Measurements from ENCODE around the gene MYOM1. TPM values are rescaled to one million over a fixed set of nuclear protein-coding genes. Genes with fewer than 3 reads are reported as not detected.

MYOM1 gene
- total RNA-seq, 4 donors from 2014 or later = 3.1 to 15.8 (median 9.0) TPM

DNA sequence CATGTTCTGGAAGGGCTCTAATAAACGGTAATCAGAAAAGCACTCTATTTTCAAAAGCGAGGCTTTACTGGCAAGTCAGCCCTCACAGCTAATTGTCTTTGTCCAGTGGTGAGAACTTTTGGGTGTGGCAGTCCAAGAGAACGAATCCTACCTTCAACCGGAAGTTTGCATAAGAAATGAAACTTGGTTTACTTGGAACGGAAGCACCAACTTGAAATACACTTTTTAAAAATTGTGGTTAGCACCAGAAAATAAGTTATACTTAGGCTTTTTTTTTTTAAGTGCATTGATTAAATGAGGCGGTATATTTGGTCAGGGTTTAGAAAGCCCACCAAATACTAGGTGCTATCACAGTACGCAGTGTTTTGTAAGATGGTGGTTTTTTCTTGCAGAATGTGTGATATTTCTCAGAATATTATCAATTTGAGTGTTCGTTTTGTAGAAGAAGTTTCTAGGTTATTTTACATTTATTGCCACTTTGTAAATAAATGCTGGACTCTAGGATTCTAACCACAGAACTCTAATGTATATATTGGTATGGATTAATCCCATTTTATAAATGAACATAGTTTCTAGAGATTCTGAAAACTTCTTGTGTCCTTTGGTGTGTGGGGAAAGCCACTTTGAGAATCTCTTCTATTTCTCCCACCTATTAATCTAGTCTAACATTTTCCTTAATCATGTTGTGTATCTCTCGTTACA, 29.0 kb upstream of the MYOM1 start:
- H3K27ac ChIP-seq = peak overlapping the region; percentile 92 to 98
- no peak for DNase-seq
- intact Hi-C loops (cut with DNase I; ENCODE audit: low total_unique reads) = loop anchor here (10.0 kb wide), 1 partner anchor 324 kb away; no protein-coding TSS in a partner anchor
- TF ChIP-seq POLR2A (IDR thresholded peaks at IDR 0.05) = no peak
- no peak for TF ChIP-seq CTCF (IDR thresholded peaks at IDR 0.05)
- no peaks in the 10 kb centered on the region for H3K9me3 ChIP-seq
- H3K36me3 ChIP-seq = no peaks in the 10 kb centered on the region
- H3K4me1 ChIP-seq = peaks cover 0 to 6% of the 10 kb centered on the region in 2 donors
- no peaks in the 10 kb centered on the region for H3K27me3 ChIP-seq
- H3K4me3 ChIP-seq = peak overlapping the region; percentile 72 to 99

GRCh38 chr18:3248062-3248657, 28.4 kb upstream of the MYOM1 start:
- Histone ChIP-seq H3K4me3 (peak overlapping the region; percentile 72 to 99), H3K36me3 (no peaks in the 10 kb centered on the region), H3K27ac (peak overlapping the region; percentile 92 to 98), H3K9me3 (no peaks in the 10 kb centered on the region), H3K27me3 (no peaks in the 10 kb centered on the region), H3K4me1 (peaks cover 0 to 6% of the 10 kb centered on the region in 2 donors)
- intact Hi-C loops (cut with DNase I; ENCODE audit: low total_unique reads) = loop anchor here (10.0 kb wide), 1 partner anchor 323 kb away; no protein-coding TSS in a partner anchor
- no peak for TF ChIP-seq CTCF (IDR thresholded peaks at IDR 0.05)
- no peak for TF ChIP-seq POLR2A (IDR thresholded peaks at IDR 0.05)
- peak in 1 of 2 donors; percentile 51 for DNase-seq

DNA sequence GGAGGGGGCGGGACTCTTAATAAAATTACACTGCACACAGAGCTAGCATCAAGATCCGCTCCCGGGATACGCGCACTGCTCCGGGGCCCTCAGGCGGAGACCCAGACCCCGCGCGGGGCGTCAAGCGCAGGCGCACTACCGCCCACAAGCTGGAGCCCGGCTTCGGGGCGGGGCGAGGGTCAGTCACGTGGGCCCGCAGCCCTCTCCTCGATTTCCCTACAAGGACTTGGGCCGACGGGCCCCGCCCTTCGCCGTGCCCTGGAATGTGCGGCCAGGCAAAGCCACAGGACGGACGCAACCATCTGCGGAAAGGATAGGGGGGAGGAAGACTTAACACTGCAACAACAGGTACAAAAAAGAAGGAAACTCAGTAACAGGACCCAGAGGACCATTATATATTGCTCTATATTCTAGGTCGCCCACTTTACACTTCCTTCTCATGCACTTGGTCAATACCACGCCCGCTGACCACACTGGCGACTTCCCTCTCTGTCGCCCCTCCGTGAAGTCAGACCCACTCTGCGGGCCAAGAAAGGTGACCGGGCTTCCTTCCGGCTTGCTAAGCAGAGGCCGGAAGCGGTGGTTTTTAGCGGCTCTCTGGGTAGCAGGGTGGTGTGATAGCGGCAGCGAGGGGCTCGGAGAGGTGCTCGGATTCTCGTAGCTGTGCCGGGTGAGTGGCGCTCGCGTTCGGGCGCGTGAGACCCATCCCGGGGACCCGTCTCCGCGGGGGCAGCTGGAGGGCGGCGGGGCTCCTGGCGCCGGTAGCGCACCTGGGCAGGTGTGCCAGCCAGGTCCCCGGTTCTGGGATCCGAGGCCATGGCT, 27.7 kb upstream of the MYOM1 start, which contains the start of gene MYL12A:
Gene MYL12A (plus strand): TSS at position 562 of the 822 bp plus-strand sequence. CDS start 5,447 bp downstream, outside the sequence.
- intact Hi-C loops (cut with DNase I; ENCODE audit: low total_unique reads) = loop anchor here (10.0 kb wide), 1 partner anchor 323 kb away; no protein-coding TSS in a partner anchor
- Histone ChIP-seq H3K4me3 (peak within 1 kb of the TSS; percentile 72 to 99), H3K36me3 (no peaks in the 10 kb centered on the region), H3K27ac (peak within 1 kb of the TSS; percentile 92 to 98), H3K4me1 (peaks cover 0 to 6% of the 10 kb centered on the region in 2 donors), H3K9me3 (no peaks in the 10 kb centered on the region), H3K27me3 (no peaks in the 10 kb centered on the region)
- peak; percentile 96 to 97 for DNase-seq
- TF ChIP-seq CTCF (IDR thresholded peaks at IDR 0.05) = peak in 2 of 4 experiments; percentile 4 to 18
- TF ChIP-seq POLR2A (IDR thresholded peaks at IDR 0.05) = peak; percentile 77 to 79

DNA sequence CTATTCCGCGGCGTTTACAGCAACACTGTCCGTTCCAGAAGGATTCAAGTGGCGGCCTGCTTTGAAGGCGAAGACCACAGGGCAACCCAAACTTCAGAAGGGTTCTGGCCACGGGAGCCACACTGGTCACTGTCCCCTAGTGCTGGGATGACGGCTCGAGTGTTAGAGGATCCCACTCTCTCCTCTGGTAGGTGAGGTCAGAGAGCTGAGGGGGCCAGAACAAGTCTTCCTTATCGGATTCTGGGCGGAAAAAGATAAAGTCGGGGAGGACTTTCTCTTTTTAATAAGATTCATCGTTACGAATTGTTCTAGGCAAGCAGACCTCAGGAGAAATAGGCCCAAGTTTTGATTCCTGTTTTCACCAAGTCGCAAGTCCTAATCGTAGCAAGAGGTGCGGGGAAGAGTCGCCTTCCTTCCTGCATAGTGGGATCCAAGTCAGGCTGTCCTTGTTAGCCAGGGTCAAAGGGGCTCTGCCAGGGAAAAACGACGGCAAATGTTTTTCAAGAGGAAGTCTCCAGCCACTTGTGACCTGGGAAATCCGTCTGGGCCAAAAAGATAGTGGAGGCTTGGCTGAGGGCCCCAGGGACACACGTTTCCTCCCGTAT, 27.0 kb upstream of the MYOM1 start:
- DNase-seq = peak; percentile 28 to 48
- peaks cover 0 to 6% of the 10 kb centered on the region in 2 donors for H3K4me1 ChIP-seq
- no peaks in the 10 kb centered on the region for H3K9me3 ChIP-seq
- H3K27me3 ChIP-seq = no peaks in the 10 kb centered on the region
- H3K36me3 ChIP-seq = no peaks in the 10 kb centered on the region
- H3K27ac ChIP-seq = peak overlapping the region; percentile 92 to 98
- TF ChIP-seq CTCF (IDR thresholded peaks at IDR 0.05) (no peak), POLR2A (IDR thresholded peaks at IDR 0.05) (no peak)
- intact Hi-C loops (cut with DNase I; ENCODE audit: low total_unique reads) = loop anchor here (10.0 kb wide), 1 partner anchor 322 kb away; no protein-coding TSS in a partner anchor
- H3K4me3 ChIP-seq = peak overlapping the region; percentile 72 to 99

All from uterus (tissue), 4 donors.